Astrocyte of the spinal cord (primary cell): ENCODE results near the gene CAPN2.

Experiments
- DNase-seq: peaks from one replicate; pipeline ENCODE4 v3.0.0; 2011; ENCODE audit warnings: low read depth, low spot score
- H3K4me3 ChIP-seq: 2 replicates; pipeline ENCODE4 v1.5.1; 2011; ENCODE audit warnings: low read depth, mild to moderate bottlenecking, low read length, moderate library complexity
- in situ Hi-C: cut with HindIII; loops from 2 replicates; pipeline ENCODE4 v1.10.0; 2017; ENCODE audit warnings: low sequenced_read_pairs
- TF ChIP-seq, protein P1 (sequence below): IDR thresholded peaks from 2 replicates; pipeline ENCODE4 v1.5.1; 2012; ENCODE audit warnings: low read depth, mild to moderate bottlenecking, low read length, inconsistent platforms

CAPN2 gene

GRCh38 chr1:223708001-223708359 is 4.4 kb upstream of the CAPN2 start:
- DNase-seq, result no peak
- no peak overlapping the region for H3K4me3 ChIP-seq
- TF ChIP-seq, protein P1, sequence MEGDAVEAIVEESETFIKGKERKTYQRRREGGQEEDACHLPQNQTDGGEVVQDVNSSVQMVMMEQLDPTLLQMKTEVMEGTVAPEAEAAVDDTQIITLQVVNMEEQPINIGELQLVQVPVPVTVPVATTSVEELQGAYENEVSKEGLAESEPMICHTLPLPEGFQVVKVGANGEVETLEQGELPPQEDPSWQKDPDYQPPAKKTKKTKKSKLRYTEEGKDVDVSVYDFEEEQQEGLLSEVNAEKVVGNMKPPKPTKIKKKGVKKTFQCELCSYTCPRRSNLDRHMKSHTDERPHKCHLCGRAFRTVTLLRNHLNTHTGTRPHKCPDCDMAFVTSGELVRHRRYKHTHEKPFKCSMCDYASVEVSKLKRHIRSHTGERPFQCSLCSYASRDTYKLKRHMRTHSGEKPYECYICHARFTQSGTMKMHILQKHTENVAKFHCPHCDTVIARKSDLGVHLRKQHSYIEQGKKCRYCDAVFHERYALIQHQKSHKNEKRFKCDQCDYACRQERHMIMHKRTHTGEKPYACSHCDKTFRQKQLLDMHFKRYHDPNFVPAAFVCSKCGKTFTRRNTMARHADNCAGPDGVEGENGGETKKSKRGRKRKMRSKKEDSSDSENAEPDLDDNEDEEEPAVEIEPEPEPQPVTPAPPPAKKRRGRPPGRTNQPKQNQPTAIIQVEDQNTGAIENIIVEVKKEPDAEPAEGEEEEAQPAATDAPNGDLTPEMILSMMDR, result peak; percentile 16
- in situ Hi-C loops, result no loop called here

GRCh38 chr1:223708651-223709268 is 3.6 kb upstream of the CAPN2 start:
- no peak for DNase-seq
- H3K4me3 ChIP-seq, result no peak overlapping the region
- in situ Hi-C loops, result no loop called here
- TF ChIP-seq, protein P1, result no peak

DNA sequence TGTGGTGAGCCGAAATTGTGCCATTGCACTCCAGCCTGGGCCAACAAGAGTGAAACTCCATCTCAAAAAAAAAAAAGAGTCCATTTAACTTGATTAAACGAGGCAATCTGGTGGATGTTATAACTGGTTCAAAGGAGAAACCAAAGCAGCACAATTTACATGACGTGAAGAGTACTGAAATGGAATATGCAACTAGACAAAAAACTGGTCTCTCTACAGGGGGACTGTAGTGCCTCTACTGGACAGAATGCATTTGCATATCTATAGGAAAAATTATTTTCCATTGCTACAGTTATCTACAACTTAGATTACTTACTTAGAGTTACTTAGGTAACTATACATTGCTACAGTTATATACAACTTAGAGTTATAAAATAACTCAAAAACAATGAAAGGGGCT is 2.7 kb upstream of the CAPN2 start:
- in situ Hi-C loops, result no loop called here
- TF ChIP-seq, protein P1, result peak; percentile 54
- no peak for DNase-seq

GRCh38 chr1:223710179-223711133 is 1.9 kb upstream of the CAPN2 start:
- in situ Hi-C loops, result no loop called here
- TF ChIP-seq, protein P1, result no peak
- DNase-seq, result no peak
- no peak overlapping the region for H3K4me3 ChIP-seq

More for the DNA sequence above, 2.7 kb upstream of the CAPN2 start:
- H3K4me3 ChIP-seq, result no peak overlapping the region

DNA sequence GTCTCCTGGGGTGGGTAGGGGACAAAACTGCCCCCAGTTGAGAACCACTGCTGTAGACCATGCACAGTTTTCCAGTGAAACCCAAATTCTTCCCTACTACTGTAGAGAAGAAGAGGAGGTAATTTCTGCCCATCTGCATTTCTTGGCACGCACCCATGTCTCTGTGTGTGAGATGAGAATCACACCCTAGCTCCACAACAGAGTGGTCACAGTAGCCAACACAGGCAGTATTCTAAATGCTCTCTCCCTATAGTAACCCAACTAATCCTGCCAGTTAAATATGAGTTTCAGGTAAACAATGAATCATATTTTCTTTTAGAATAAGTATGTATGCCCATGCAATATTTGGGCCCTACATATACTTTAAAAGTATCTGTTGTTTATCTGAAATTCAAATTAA is 1.2 kb upstream of the CAPN2 start:
- in situ Hi-C loops, result no loop called here
- TF ChIP-seq, protein P1, result no peak
- peak; percentile 66 for DNase-seq
- no peak overlapping the region for H3K4me3 ChIP-seq

DNA sequence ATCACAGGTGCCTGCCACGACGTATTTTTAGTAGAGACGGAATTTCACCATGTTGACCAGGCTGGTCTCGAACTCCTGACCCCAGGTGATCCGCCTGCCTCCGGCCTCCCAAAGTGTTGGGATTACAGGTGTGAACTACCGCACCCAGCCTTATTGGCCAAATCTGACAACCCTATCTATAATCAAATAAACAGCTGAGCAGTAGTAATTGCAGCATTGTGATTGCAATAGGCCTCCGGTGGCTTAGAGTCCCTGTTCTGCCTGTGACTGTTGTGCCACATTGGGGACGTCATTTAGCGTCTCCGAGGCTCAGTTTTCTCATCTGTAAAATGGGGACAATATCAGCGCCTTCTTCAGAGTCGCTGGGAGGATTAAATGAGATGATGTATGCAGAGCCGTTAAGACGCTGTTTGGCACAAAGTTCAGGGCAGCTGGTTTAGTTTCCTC is 569 bp upstream of the CAPN2 start:
- in situ Hi-C loops, result no loop called here
- no peak for DNase-seq
- H3K4me3 ChIP-seq, result peak overlapping the region; percentile 27
- TF ChIP-seq, protein P1, result no peak
